GM12874 (cell line): ENCODE measurements around the gene PSMC4.

ENCODE experiments used
- TF ChIP-seq, protein P1 (sequence below): IDR thresholded peaks from 2 replicates; pipeline ENCODE4 v1.5.1; 2011; ENCODE audit warnings: low read depth, mild to moderate bottlenecking, control low read depth, low read length, moderate library complexity; ENCODE audit not compliant: insufficient read depth

The PSMC4 gene

DNA sequence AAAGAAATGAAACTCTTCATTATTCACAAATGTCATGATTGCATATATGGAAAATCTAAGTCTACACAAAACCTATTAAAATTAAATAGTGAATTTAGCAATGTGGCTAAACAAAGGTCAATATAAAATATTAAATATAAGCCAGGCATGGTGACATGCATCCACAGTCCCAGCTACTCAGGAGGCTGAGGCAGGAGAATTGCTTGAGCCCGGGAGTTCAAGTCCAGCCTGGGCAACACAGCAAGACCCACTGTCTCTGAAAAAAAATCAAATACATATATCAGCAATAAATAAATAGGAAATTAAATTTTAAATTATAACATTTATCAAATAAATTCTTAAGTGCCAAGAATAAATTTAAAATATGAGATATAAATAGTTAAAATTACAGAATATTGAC, 11.9 kb downstream of the PSMC4 start:
- TF ChIP-seq, protein P1, sequence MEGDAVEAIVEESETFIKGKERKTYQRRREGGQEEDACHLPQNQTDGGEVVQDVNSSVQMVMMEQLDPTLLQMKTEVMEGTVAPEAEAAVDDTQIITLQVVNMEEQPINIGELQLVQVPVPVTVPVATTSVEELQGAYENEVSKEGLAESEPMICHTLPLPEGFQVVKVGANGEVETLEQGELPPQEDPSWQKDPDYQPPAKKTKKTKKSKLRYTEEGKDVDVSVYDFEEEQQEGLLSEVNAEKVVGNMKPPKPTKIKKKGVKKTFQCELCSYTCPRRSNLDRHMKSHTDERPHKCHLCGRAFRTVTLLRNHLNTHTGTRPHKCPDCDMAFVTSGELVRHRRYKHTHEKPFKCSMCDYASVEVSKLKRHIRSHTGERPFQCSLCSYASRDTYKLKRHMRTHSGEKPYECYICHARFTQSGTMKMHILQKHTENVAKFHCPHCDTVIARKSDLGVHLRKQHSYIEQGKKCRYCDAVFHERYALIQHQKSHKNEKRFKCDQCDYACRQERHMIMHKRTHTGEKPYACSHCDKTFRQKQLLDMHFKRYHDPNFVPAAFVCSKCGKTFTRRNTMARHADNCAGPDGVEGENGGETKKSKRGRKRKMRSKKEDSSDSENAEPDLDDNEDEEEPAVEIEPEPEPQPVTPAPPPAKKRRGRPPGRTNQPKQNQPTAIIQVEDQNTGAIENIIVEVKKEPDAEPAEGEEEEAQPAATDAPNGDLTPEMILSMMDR, result no peak

DNA sequence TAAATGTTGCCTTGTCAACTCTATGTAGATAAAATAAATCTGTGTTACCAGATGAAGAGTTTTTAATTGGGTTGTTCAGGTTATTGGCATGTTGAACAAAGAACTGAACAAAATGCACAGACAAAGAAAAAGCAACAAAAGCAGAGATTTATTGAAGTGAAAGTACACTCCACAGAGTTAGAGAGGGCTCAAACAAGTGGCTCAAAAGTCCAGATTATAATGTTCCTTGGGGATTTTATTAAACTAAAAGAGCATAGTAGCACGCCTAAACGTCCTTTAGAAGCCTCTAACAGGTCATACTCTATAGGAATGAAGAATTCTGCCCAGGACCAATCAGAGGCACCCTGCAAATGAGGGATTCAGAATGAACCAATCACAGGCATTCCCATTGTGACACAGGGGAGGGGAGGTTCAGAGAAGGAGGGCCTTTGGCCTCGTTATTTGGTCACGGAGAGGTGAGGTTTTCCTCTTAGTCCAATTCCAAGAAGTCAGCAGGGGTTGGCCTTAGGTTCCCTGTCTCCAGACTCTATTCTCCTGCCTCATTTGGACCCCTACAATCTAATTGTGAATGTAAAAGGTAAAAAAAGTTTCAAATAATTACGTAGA, 12.8 kb downstream of the PSMC4 start:
- TF ChIP-seq, protein P1, result no peak

DNA sequence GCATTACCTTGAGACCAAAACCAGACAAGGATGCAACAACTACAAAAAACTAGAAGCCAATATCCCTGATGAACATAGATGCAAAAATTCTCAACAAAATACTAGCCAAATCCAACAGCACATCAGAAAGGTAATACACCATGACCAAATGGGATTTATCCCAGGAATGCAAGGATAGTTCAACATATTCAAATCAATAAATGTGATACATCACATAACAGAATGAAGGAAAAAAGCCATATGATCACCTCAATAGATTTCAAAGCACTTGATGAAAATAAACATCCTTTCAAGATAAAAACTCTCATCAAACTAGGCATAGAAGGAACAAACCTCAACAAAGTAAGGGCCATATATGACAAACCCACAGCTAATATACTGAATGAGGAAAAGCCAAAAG, 15.7 kb downstream of the PSMC4 start:
- TF ChIP-seq, protein P1, result no peak

DNA sequence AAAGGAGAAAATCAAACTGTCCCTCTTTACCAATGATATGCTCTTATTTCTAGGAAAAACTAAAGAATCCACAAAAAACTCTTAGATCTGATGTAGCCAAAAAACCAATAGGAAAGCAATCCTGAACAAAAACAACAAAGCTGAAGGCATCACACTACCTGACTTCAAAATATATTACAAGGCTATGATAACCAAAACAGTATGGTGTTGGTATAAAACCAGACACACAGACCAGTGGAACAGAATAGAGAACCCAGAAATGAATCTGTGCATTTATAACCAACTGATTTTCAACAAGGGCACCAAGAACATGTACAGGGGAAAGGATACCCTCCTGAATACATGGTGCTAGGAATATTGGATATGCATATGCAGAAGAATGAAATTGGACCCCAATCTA, 16.2 kb downstream of the PSMC4 start:
- TF ChIP-seq, protein P1, result no peak

DNA sequence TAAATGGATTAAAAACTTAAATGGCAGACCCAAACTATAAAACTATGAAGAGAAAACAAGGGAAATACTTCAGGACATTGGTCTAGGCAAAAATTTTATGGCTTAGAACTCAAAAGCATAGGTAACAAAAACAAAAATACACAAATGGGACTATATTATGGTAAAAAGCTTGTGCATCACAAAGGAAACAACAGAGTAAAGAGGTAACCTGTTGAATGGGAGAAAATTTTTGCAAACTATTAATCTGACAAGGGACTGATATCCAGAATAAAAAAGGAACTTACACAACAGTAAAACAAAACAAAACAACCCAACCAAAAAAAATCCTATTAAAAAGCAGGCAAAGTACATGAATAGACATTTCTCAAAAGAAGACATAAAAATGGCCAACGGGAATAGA, 16.6 kb downstream of the PSMC4 start:
- TF ChIP-seq, protein P1, result no peak

DNA sequence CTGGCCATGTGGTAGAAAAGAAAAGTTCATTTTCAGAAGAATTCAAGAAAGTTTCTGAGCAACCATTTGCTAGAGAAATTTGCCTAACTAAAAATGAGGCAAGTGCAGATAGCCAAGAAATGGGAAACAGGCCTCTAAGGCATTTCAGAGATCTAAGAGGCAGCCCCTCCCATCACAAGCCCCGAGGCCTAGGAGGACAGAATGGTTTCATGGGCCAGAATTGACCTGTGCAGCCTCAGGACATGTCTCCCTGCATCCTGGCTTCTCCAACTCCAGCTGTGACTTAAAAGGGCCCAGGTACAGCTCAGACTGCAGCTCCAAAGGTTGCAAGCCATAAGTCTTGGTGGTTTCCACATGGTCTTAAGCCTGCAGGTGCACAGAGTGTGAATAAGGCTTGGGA, 22.6 kb downstream of the PSMC4 start:
- TF ChIP-seq, protein P1, result no peak

DNA sequence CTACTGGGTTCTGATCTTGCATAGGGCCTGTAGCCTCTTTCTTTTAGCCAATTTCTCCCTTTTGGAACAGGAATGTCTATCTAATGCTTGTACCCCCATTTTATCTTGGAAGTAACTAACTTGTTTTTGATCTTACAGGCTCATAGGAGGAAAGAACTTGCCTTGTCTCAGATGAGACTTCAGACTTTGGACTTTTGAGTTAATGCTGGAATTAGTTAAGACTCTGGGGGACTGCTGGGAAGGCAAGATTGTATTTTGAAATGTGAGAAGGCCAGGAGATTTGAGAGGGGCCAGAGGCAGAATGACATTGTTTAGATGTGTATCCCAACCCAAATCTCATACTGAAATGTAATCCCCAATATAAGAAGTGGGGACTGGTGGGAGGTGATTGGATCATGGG, 23.4 kb downstream of the PSMC4 start:
- TF ChIP-seq, protein P1, result no peak
